HG03095 (cell line): Measurements from ENCODE around the gene FANCF.

Experiments used
- ATAC-seq: cut with Tn5 transposase; IDR thresholded peaks from one replicate; pipeline ENCODE4 v1.9.1; 2021; ENCODE audit warnings: moderate library complexity; ENCODE audit not compliant: unreplicated experiment

FANCF gene

GRCh38 chr11:22626573-22627239, 1.1 kb upstream of the FANCF start:
- ATAC-seq, result no peak

GRCh38 chr11:22624742-22625447, 728 bp downstream of the FANCF start:
- ATAC-seq, result peak; percentile 56

- ATAC-seq, result no peak
These were observed 7.8 kb downstream of the FANCF start for GRCh38 chr11:22617868-22618267.

- ATAC-seq, result no peak
These were observed 21.7 kb downstream of the FANCF start for GRCh38 chr11:22603933-22604332.

- no peak for ATAC-seq
These were observed 23.1 kb downstream of the FANCF start for GRCh38 chr11:22602504-22602903.

GRCh38 chr11:22599458-22599857, 26.2 kb downstream of the FANCF start:
- no peak for ATAC-seq

- ATAC-seq, result no peak
These were observed 28.6 kb downstream of the FANCF start for GRCh38 chr11:22597062-22597461.

- ATAC-seq, result no peak
These were observed 40.6 kb downstream of the FANCF start for GRCh38 chr11:22584976-22585375.

- ATAC-seq, result no peak
These were observed 41.6 kb downstream of the FANCF start for GRCh38 chr11:22583963-22584492.

GRCh38 chr11:22582151-22582410, 43.5 kb downstream of the FANCF start:
- ATAC-seq, result no peak

GRCh38 chr11:22581354-22582150, 44.1 kb downstream of the FANCF start:
- no peak for ATAC-seq

GRCh38 chr11:22577854-22578253, 47.8 kb downstream of the FANCF start:
- ATAC-seq, result no peak
